GM12875 (cell line): ENCODE measurements around the gene KCNK15.
"Not testable (repeated sequence)": the region's sequence is repeated elsewhere in the genome, so short reads cannot be mapped to it uniquely, and the experiment has no call there.

Experiments
- H3K4me3 ChIP-seq: one replicate; pipeline ENCODE4 v1.5.1; 2011; ENCODE audit warnings: low read depth, low read length, control low read depth
- TF ChIP-seq, protein P1 (sequence below): IDR thresholded peaks from 2 replicates; pipeline ENCODE4 v1.5.1; 2011; ENCODE audit warnings: low read depth, mild to moderate bottlenecking, control low read depth, inconsistent platforms, low read length, moderate library complexity, borderline replicate concordance; ENCODE audit not compliant: insufficient read depth

The KCNK15 gene

DNA sequence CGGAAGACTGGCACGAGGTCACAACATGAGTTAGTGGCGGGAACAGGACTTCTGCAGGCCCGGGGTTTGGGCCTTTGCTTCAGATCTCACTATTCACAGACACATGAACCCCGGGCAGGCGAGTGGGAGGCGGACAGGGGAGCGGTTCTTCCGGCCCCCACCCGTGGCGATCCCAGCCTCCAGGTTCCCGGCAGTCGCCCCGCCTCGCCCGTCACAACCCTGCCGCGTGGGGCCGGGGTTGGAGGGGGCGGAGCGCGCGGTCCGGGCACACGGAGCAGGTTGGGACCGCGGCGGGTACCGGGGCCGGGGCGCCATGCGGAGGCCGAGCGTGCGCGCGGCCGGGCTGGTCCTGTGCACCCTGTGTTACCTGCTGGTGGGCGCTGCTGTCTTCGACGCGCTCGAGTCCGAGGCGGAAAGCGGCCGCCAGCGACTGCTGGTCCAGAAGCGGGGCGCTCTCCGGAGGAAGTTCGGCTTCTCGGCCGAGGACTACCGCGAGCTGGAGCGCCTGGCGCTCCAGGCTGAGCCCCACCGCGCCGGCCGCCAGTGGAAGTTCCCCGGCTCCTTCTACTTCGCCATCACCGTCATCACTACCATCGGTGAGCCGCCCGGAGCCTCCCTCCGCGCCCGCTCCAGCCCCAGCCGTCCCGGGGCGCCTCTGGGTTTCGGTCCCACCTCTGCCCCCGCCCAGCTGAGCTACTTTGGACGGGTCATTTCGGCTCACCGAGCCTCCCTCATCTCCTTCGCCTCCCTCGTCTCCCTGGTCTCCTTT is at the start of gene KCNK15:
TSS of gene KCNK15 (plus strand) at position 268 of the 769 bp plus-strand sequence. CDS start at position 314, 46 bp downstream.
- no peak within 1 kb of the TSS for H3K4me3 ChIP-seq
- TF ChIP-seq, protein P1, sequence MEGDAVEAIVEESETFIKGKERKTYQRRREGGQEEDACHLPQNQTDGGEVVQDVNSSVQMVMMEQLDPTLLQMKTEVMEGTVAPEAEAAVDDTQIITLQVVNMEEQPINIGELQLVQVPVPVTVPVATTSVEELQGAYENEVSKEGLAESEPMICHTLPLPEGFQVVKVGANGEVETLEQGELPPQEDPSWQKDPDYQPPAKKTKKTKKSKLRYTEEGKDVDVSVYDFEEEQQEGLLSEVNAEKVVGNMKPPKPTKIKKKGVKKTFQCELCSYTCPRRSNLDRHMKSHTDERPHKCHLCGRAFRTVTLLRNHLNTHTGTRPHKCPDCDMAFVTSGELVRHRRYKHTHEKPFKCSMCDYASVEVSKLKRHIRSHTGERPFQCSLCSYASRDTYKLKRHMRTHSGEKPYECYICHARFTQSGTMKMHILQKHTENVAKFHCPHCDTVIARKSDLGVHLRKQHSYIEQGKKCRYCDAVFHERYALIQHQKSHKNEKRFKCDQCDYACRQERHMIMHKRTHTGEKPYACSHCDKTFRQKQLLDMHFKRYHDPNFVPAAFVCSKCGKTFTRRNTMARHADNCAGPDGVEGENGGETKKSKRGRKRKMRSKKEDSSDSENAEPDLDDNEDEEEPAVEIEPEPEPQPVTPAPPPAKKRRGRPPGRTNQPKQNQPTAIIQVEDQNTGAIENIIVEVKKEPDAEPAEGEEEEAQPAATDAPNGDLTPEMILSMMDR: no peak

- H3K4me3 ChIP-seq: no peak overlapping the region
- TF ChIP-seq, protein P1: no peak
These were observed 49.4 kb upstream of the KCNK15 start for GRCh38 chr20:44696315-44696714.

DNA sequence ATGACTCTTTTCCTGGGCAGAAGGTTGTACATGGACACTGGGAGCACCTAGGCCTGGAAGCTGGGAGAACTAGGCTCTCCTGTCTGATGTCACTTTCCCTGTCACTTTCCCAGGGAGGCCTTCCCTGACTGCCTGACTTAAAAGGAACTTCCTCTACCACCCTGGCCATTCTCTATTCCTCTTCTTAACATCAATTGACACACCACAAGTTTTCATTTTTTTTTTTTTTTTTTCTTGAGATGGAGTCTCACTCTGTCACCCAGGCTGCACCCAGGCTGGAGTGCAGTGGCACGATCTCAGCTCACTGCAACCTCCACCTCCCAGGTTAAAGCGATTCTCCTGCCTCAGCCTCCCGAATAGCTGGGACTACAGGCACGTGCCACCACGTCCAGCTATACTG is 48.6 kb upstream of the KCNK15 start:
- not testable (repeated sequence) for H3K4me3 ChIP-seq

- no peak overlapping the region for H3K4me3 ChIP-seq
- TF ChIP-seq, protein P1: no peak
These were observed 47.3 kb upstream of the KCNK15 start for GRCh38 chr20:44698351-44698750.

DNA sequence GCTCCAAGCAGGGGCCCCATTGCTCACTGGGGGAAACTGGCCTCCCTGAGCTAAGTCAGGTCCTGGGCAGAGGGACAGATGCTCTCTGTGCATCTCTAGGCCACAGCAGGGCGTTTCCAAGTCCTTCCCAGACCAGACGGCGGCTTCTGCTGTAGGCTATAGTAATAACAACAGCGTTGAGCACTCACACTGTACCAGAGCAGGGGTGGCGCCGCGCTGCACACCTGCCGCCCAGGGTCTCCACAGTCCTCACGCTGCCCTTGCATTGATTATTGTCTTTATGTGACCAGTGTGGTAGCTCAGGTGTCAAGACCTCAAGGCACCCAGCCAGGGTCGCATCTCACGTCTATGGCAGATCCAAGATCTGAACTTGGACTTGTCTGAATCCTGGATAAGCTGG is 45.4 kb upstream of the KCNK15 start:
- H3K4me3 ChIP-seq: no peak overlapping the region
- TF ChIP-seq, protein P1: no peak

GRCh38 chr20:44701118-44701857 is 44.4 kb upstream of the KCNK15 start:
- no peak overlapping the region for H3K4me3 ChIP-seq
- TF ChIP-seq, protein P1: no peak

- H3K4me3 ChIP-seq: no peak overlapping the region
- TF ChIP-seq, protein P1: no peak
These were observed 43.8 kb upstream of the KCNK15 start for GRCh38 chr20:44701858-44702256.
